CD4-positive, alpha-beta memory T cell (primary cell): Measurements from ENCODE around the gene FSIP1. TPM values are rescaled to one million over a fixed set of nuclear protein-coding genes. Genes with fewer than 3 reads are reported as not detected.

ENCODE experiments used
- CTCF ChIA-PET: fragments of 350-600 bp; sonication (Branson Sonifier 250); formaldehyde crosslinking; loops from one replicate; lab custom pipeline; 2021; ENCODE audit warnings: inconsistent platforms; ENCODE audit not compliant: partially characterized antibody; lab: Charles Lee
- POLR2A ChIA-PET: fragments of 350-600 bp; sonication (Branson Sonifier 250); formaldehyde crosslinking; loops from one replicate; lab custom pipeline; 2021; ENCODE audit not compliant: partially characterized antibody; lab: Charles Lee
- DNase-seq, 5 donors: peaks; one replicate each; pipeline versions ENCODE4 v3.0.0 to v3.0.0-alpha.2; 2020 to 2022; ENCODE audit warnings: mixed read lengths in 1 of 5
- H3K27ac ChIP-seq: one replicate; pipeline ENCODE4 v1.7.0; 2013; ENCODE audit warnings: low read depth, low read length
- H3K27me3 ChIP-seq: 2 replicates; pipeline ENCODE4 v1.7.0; 2013; ENCODE audit warnings: mild to moderate bottlenecking, low read length, moderate library complexity; ENCODE audit not compliant: insufficient read depth
- H3K36me3 ChIP-seq: 2 replicates; pipeline ENCODE4 v1.7.0; 2013; ENCODE audit warnings: mild to moderate bottlenecking, low read length, moderate library complexity; ENCODE audit not compliant: insufficient read depth
- H3K4me1 ChIP-seq: 2 replicates; pipeline ENCODE4 v1.7.0; 2013; ENCODE audit warnings: mild to moderate bottlenecking, low read length, moderate library complexity; ENCODE audit not compliant: insufficient read depth
- H3K4me3 ChIP-seq, 2 donors: one replicate each; pipeline ENCODE4 v1.7.0; 2013; ENCODE audit warnings: low read length in 2 of 2, mild to moderate bottlenecking in 1 of 2
- H3K9me3 ChIP-seq, 2 donors: one replicate each; pipeline ENCODE4 v1.7.0; 2013; ENCODE audit warnings: low read length in 2 of 2, control low read depth in 1 of 2; ENCODE audit not compliant: control insufficient read depth in 1 of 2
- H3K27ac Mint-ChIP-seq, 7 donors: one replicate each; pipeline ENCODE4 v1.8.0; 2020 to 2021; ENCODE audit warnings: mixed read lengths in 7 of 7, mild to moderate bottlenecking in 6 of 7, inconsistent platforms in 3 of 7, moderate library complexity in 3 of 7
- H3K27me3 Mint-ChIP-seq, 2 donors: one replicate each; pipeline ENCODE4 v1.8.0; 2020 to 2021; ENCODE audit warnings: mixed read lengths in 2 of 2
- H3K36me3 Mint-ChIP-seq, 2 donors: one replicate each; pipeline ENCODE4 v1.8.0; 2020 to 2021; ENCODE audit warnings: mixed read lengths in 2 of 2, inconsistent platforms in 1 of 2, mild to moderate bottlenecking in 1 of 2
- H3K4me1 Mint-ChIP-seq, 4 donors: one replicate each; pipeline ENCODE4 v1.8.0; 2020 to 2021; ENCODE audit warnings: mixed read lengths in 4 of 4, mild to moderate bottlenecking in 1 of 4
- H3K4me3 Mint-ChIP-seq, 8 donors: one replicate each; pipeline ENCODE4 v1.8.0; 2020 to 2021; ENCODE audit warnings: mixed read lengths in 8 of 8, mild to moderate bottlenecking in 7 of 8, moderate library complexity in 6 of 8, inconsistent platforms in 3 of 8
- H3K9me3 Mint-ChIP-seq, 8 donors: one replicate each; pipeline ENCODE4 v1.8.0; 2020 to 2021; ENCODE audit warnings: mixed read lengths in 8 of 8, mild to moderate bottlenecking in 5 of 8, inconsistent platforms in 3 of 8, moderate library complexity in 1 of 8
- intact Hi-C: fragments of 100-400 bp; cut with micrococcal nuclease; formaldehyde crosslinking; loops from one replicate; pipeline ENCODE4 v1.15.1; 2023
- polyA plus RNA-seq, 2 donors: library from polyadenylated mRNA; unstranded; fragments of 300-500 nt; fragmentation: Illumina TruSeq; gene quantifications; one replicate each; pipeline ENCODE4 v1.2.3, GENCODE V29; 2021
- total RNA-seq, 2 experiments: library from RNA; stranded (reverse); gene quantifications; one replicate each; pipeline ENCODE4 v1.2.3, GENCODE V29; 2021

FSIP1 gene
- total and polyA plus RNA-seq, 4 experiments from 2014 or later = 0.47 to 1.6 (median 1.1) TPM

- ChIA-PET CTCF (no interaction called here), POLR2A (no interaction called here)
- no peak overlapping the region for H3K4me3 ChIP-seq
- no peak for DNase-seq
- Mint-ChIP-seq H3K9me3 (no peaks in the 10 kb centered on the region), H3K4me3 (no peak overlapping the region), H3K4me1 (peaks cover 0 to 8% (median 4%) of the 10 kb centered on the region in 4 donors), H3K36me3 (no peaks in the 10 kb centered on the region), H3K27me3 (peaks cover 37 to 39% of the 10 kb centered on the region in 2 donors), H3K27ac (no peak overlapping the region)
- peaks cover 8% of the 10 kb centered on the region for H3K27me3 ChIP-seq
- H3K27ac ChIP-seq = no peak overlapping the region
- H3K9me3 ChIP-seq = no peaks in the 10 kb centered on the region
- peaks cover under 1% of the 10 kb centered on the region for H3K4me1 ChIP-seq
- intact Hi-C loops = no loop called here
- H3K36me3 ChIP-seq = no peaks in the 10 kb centered on the region
Measured at GRCh38 chr15:39574427-39574826, 208.2 kb downstream of the FSIP1 start.

GRCh38 chr15:39573844-39574243, 208.8 kb downstream of the FSIP1 start:
- intact Hi-C loops = no loop called here
- ChIA-PET CTCF (interaction anchor here (1.3 kb wide), 1 partner anchor 8 kb away, joined by 3 read pairs; no protein-coding TSS in a partner anchor), POLR2A (no interaction called here)
- Mint-ChIP-seq H3K4me1 (peaks cover 0 to 2% (median under 1%) of the 10 kb centered on the region in 4 donors), H3K4me3 (no peak overlapping the region), H3K9me3 (no peaks in the 10 kb centered on the region), H3K36me3 (no peaks in the 10 kb centered on the region), H3K27ac (no peak overlapping the region), H3K27me3 (peaks cover 33% of the 10 kb centered on the region in 2 donors)
- Histone ChIP-seq H3K4me3 (no peak overlapping the region), H3K4me1 (no peaks in the 10 kb centered on the region), H3K36me3 (no peaks in the 10 kb centered on the region), H3K27ac (no peak overlapping the region), H3K9me3 (no peaks in the 10 kb centered on the region), H3K27me3 (peaks cover 8% of the 10 kb centered on the region)
- DNase-seq = no peak

DNA sequence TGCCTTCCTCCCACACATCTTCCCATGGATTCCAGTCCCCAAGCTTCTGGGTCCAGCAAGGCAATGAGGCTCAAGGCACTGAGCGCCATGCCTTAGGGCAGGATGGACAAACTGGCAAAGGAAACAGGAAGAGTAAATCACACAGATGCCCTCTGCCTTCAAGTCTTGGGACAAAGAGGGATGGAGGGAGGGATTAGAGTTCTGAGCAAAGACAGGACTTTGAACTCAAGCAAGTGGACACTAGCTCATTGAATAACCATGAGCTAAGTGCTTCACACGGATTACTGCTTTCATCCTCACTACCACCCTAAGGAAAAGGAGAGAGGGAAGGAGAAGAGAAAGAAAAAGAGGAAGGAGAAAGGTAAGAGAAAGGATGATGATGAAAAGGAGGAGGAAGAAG, 209.4 kb downstream of the FSIP1 start:
- H3K27ac ChIP-seq = no peak overlapping the region
- Mint-ChIP-seq H3K36me3 (no peaks in the 10 kb centered on the region), H3K9me3 (no peaks in the 10 kb centered on the region), H3K27me3 (peaks cover 30 to 31% of the 10 kb centered on the region in 2 donors), H3K4me3 (no peak overlapping the region), H3K27ac (no peak overlapping the region), H3K4me1 (no peaks in the 10 kb centered on the region)
- no peak overlapping the region for H3K4me3 ChIP-seq
- no peaks in the 10 kb centered on the region for H3K9me3 ChIP-seq
- no peak for DNase-seq
- H3K27me3 ChIP-seq = peaks cover 8% of the 10 kb centered on the region
- H3K4me1 ChIP-seq = no peaks in the 10 kb centered on the region
- no peaks in the 10 kb centered on the region for H3K36me3 ChIP-seq
- CTCF ChIA-PET = interaction anchor here (1.3 kb wide), 1 partner anchor 9 kb away, joined by 3 read pairs; no protein-coding TSS in a partner anchor
- POLR2A ChIA-PET = no interaction called here
- intact Hi-C loops = no loop called here

DNA sequence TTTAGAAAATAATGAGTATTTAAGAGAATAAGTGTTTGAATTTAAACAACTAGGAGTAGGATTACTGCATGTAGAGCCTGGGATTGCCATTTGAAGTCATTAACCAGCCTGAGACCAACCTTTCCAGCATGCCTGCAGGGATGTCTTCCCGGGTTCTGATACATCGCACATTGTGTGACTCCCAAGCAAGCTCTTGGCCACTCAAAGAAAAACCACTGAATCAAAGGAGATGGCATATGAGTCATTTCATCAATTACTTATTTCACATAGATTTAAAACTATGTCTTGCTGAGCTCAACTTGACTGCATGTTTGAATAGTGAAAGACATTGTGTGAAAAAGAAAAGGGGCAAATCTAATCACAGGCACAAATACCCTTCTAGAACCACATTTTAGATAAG, 216.8 kb downstream of the FSIP1 start:
- Mint-ChIP-seq H3K4me1 (no peaks in the 10 kb centered on the region), H3K9me3 (no peaks in the 10 kb centered on the region), H3K27me3 (peaks cover 9 to 10% of the 10 kb centered on the region in 2 donors), H3K4me3 (no peak overlapping the region), H3K27ac (no peak overlapping the region), H3K36me3 (no peaks in the 10 kb centered on the region)
- DNase-seq = no peak
- no peaks in the 10 kb centered on the region for H3K4me1 ChIP-seq
- ChIA-PET CTCF (interaction anchor here (1.0 kb wide), 2 partner anchors 13 to 15 kb away, joined by 3 read pairs; no protein-coding TSS in a partner anchor), POLR2A (no interaction called here)
- intact Hi-C loops = no loop called here
- no peak overlapping the region for H3K4me3 ChIP-seq
- no peaks in the 10 kb centered on the region for H3K36me3 ChIP-seq
- no peak overlapping the region for H3K27ac ChIP-seq
- H3K27me3 ChIP-seq = peaks cover 6% of the 10 kb centered on the region
- H3K9me3 ChIP-seq = no peaks in the 10 kb centered on the region

GRCh38 chr15:39564972-39565665, 217.5 kb downstream of the FSIP1 start:
- ChIA-PET POLR2A (no interaction called here), CTCF (interaction anchor here (1.0 kb wide), 2 partner anchors 14 to 15 kb away, joined by 3 read pairs; no protein-coding TSS in a partner anchor)
- Mint-ChIP-seq H3K4me1 (no peaks in the 10 kb centered on the region), H3K27me3 (peaks cover 7 to 10% of the 10 kb centered on the region in 2 donors), H3K36me3 (no peaks in the 10 kb centered on the region), H3K9me3 (no peaks in the 10 kb centered on the region), H3K4me3 (no peak overlapping the region), H3K27ac (no peak overlapping the region)
- no peak overlapping the region for H3K4me3 ChIP-seq
- no peaks in the 10 kb centered on the region for H3K4me1 ChIP-seq
- H3K9me3 ChIP-seq = no peaks in the 10 kb centered on the region
- DNase-seq = no peak
- intact Hi-C loops = no loop called here
- H3K27ac ChIP-seq = no peak overlapping the region
- H3K27me3 ChIP-seq = peaks cover 5% of the 10 kb centered on the region
- H3K36me3 ChIP-seq = no peaks in the 10 kb centered on the region

- ChIA-PET POLR2A (no interaction called here), CTCF (no interaction called here)
- H3K27me3 ChIP-seq = no peaks in the 10 kb centered on the region
- Mint-ChIP-seq H3K27me3 (peaks cover 0 to 2% of the 10 kb centered on the region in 2 donors), H3K27ac (no peak overlapping the region), H3K9me3 (no peaks in the 10 kb centered on the region), H3K4me1 (no peaks in the 10 kb centered on the region), H3K4me3 (no peak overlapping the region), H3K36me3 (no peaks in the 10 kb centered on the region)
- no peak overlapping the region for H3K27ac ChIP-seq
- no peak overlapping the region for H3K4me3 ChIP-seq
- no peaks in the 10 kb centered on the region for H3K4me1 ChIP-seq
- H3K9me3 ChIP-seq = no peaks in the 10 kb centered on the region
- intact Hi-C loops = no loop called here
- no peak for DNase-seq
- H3K36me3 ChIP-seq = no peaks in the 10 kb centered on the region
Measured at GRCh38 chr15:39558421-39558820, 224.2 kb downstream of the FSIP1 start.

- Mint-ChIP-seq H3K27ac (no peak overlapping the region), H3K9me3 (peaks cover 0 to 2% (median 0%) of the 10 kb centered on the region in 8 donors), H3K4me1 (no peaks in the 10 kb centered on the region), H3K36me3 (no peaks in the 10 kb centered on the region), H3K4me3 (no peak overlapping the region), H3K27me3 (peaks cover 2 to 6% of the 10 kb centered on the region in 2 donors)
- no peaks in the 10 kb centered on the region for H3K27me3 ChIP-seq
- no peaks in the 10 kb centered on the region for H3K36me3 ChIP-seq
- intact Hi-C loops = no loop called here
- POLR2A ChIA-PET = no interaction called here
- H3K4me3 ChIP-seq = no peak overlapping the region
- no peaks in the 10 kb centered on the region for H3K9me3 ChIP-seq
- H3K27ac ChIP-seq = no peak overlapping the region
- DNase-seq = no peak
- no peaks in the 10 kb centered on the region for H3K4me1 ChIP-seq
- CTCF ChIA-PET = no interaction called here
Measured at GRCh38 chr15:39556461-39556860, 226.2 kb downstream of the FSIP1 start.
